Ectodermal cell (in vitro differentiated cells): ENCODE data around the gene CMTM7.
"Not testable (repeated sequence)": the region's sequence is repeated elsewhere in the genome, so short reads cannot be mapped to it uniquely, and the experiment has no call there.

Experiments
- H3K27ac ChIP-seq: 2 replicates; pipeline ENCODE4 v1.7.0; 2013; ENCODE audit warnings: mild to moderate bottlenecking, low read depth, low read length; ENCODE audit not compliant: insufficient read depth, poor library complexity, severe bottlenecking
- H3K27me3 ChIP-seq: 2 replicates; pipeline ENCODE4 v1.7.0; 2013; ENCODE audit warnings: mild to moderate bottlenecking, low read length; ENCODE audit not compliant: insufficient read depth, control insufficient read depth, poor library complexity, severe bottlenecking
- H3K36me3 ChIP-seq: one replicate; pipeline ENCODE4 v1.7.0; 2013; ENCODE audit warnings: low read length; ENCODE audit not compliant: control insufficient read depth, insufficient read depth
- H3K4me1 ChIP-seq: one replicate; pipeline ENCODE4 v1.7.0; 2013; ENCODE audit warnings: low read length; ENCODE audit not compliant: control insufficient read depth, insufficient read depth
- H3K4me3 ChIP-seq: 2 replicates; pipeline ENCODE4 v1.7.0; 2013; ENCODE audit warnings: low read depth, low read length, control low read depth; ENCODE audit not compliant: insufficient read depth
- H3K9me3 ChIP-seq: 2 replicates; pipeline ENCODE4 v1.7.0; 2013; ENCODE audit warnings: mild to moderate bottlenecking, low read length, moderate library complexity; ENCODE audit not compliant: control insufficient read depth
- WGBS, 2 experiments: methylation state at CpG; one replicate each; pipeline ENCODE4 v1.1.7; 2013; ENCODE audit warnings: missing lambda C conversion rate in 2 of 2; 5-methylcytosine and 5-hydroxymethylcytosine counted together

CMTM7 gene

DNA sequence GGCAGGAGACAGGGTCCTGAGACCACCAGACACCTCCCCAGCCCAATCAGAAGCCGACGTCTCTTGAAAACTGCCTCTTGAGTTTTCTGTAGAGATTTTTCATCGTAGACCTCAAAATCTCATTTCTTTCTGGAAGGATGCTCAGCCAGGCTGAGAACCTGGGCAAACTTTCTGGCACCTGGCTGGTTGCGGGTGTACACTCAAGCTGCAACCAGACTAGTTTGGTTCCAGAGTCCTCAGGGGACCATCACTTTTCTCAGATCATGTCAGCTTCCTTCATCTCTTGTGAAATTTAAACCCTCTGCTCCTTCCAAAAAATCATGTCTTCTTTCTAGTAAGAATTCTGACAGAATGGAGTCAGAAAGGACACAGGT lies 45.1 kb downstream of the CMTM7 start:
- Histone ChIP-seq H3K27ac (no peak overlapping the region), H3K27me3 (no peaks in the 10 kb centered on the region), H3K4me1 (no peaks in the 10 kb centered on the region), H3K36me3 (no peaks in the 10 kb centered on the region), H3K4me3 (no peak overlapping the region), H3K9me3 (no peaks in the 10 kb centered on the region)
- WGBS, 2 experiments, result 94% methylated on average over 4 of the region's 4 CpGs

DNA sequence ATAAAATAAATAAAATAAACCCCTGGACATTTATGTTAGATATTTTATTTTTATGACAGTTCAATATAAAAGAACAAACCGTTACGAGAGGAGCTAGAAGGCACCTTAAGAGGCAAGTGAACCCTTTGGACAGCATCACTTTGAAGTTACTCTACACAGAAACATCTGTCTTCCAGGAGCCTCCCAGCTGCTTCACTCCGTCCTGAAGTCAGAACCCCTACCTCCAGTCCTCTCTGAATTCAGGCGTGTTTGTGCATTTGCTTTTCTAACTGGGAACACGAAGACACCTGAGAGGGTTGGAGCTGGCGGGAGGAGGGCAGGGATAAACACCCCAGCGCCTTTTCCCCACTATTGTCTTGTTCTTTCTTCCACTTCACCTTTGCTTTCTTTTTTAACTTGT lies 46.2 kb downstream of the CMTM7 start:
- Histone ChIP-seq H3K36me3 (no peaks in the 10 kb centered on the region), H3K4me3 (no peak overlapping the region), H3K4me1 (no peaks in the 10 kb centered on the region), H3K27me3 (no peaks in the 10 kb centered on the region), H3K27ac (no peak overlapping the region), H3K9me3 (no peaks in the 10 kb centered on the region)
- WGBS, 2 experiments, result 91 to 92% methylated on average over 6 to 7 of the region's 7 CpGs

DNA sequence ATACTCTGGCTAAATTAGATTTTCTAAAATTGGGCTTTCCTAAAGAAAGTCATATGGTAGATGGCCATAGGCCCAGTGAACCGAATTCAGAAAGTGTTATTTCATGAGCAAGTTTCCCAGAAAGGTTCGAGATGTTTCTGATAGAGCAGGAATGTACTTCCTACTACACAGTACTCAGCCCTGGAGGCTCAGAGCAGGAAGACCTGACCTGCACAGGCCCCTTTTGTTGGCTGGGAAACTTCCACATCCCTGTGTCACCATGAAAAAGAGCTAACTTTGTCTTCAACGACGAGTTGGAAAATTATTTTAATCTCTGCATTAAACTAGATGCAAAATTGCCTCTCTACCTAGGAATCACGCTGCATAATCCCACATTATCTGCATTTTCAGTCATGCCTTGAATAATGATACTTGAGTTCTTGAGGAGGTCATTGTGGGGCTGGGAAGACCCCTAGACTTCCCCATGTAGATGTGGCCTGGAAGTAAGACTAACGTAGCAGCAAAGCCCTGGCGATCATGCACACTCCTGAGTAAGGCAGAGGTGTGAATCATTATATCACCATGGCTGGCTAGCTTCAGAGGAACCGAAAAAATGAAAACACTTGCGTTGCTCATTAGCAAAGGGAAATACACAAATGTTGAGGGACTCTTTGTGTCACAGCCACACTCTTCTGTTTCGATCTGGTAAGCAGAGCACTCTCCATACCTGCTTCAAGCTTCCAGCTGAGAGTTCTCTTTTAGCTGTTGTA lies 47.1 kb downstream of the CMTM7 start:
- Histone ChIP-seq H3K36me3 (no peaks in the 10 kb centered on the region), H3K27ac (no peak overlapping the region), H3K4me3 (no peak overlapping the region), H3K9me3 (no peaks in the 10 kb centered on the region), H3K4me1 (no peaks in the 10 kb centered on the region), H3K27me3 (no peaks in the 10 kb centered on the region)
- WGBS, 2 experiments, result 93 to 95% methylated on average over 10 of the region's 10 CpGs

DNA sequence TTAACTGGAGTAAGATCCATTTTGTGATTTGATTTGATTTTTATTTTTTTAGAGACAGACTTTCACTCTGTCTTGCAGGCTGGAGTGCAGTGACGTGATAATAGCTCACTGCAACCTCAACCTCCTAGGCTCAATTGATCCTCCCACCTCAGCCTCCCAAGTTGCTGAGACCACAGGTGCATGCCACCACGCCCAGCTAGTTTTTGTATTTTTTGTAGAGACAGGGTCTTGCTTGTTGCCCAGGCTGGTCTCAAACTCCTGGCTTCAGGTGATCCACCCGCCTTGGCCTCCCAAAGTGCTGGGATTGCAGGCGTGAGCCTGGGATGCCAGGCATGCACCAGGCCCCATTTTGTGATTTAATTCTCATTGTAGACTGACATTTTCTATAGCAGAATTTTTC lies 47.8 kb downstream of the CMTM7 start:
- H3K4me1 ChIP-seq, H3K9me3 ChIP-seq, H3K27me3 ChIP-seq, H3K4me3 ChIP-seq, H3K27ac ChIP-seq, H3K36me3 ChIP-seq: not testable (repeated sequence)
- 92 to 94% methylated on average over 4 of the region's 4 CpGs for WGBS, 2 experiments

DNA sequence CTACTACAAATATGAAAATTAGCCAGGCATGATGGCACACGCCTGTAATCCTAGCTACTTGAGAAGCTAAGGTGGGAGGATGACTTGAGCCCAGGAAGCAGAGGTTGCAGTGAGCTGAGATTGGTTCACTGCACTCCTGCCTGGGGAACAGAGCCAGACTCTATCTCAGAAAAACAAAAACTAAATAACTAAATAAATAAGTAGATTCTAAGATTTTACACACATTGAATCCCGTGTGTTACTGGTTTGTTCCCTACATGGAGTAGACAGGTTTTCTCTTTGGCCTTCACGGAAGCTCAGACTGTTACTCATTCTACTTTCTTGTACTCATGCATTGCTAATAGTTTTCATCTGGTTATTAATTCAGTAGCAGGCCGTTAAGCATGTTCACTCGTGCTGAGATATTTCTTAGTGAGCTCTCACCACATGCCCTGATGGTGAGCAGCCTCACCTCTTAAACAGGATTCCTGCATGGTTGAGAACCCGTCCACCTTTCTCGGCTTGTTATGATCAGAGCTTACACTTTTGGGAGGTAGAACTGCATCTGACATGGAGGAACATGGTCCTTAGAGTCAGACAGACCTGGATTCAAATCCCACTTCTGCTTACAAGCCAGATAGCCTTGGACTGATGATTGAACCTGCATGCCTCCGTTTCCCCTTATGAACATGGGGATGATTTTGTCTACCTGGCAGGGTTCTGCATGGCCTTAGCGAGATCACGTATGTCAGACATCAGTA lies 49.1 kb downstream of the CMTM7 start:
- no peak overlapping the region for H3K27ac ChIP-seq
- H3K4me1 ChIP-seq, result no peaks in the 10 kb centered on the region
- WGBS, 2 experiments, result 93 to 94% methylated on average over 10 of the region's 10 CpGs
- no peaks in the 10 kb centered on the region for H3K27me3 ChIP-seq
- H3K36me3 ChIP-seq, result no peaks in the 10 kb centered on the region
- H3K4me3 ChIP-seq, result no peak overlapping the region
- H3K9me3 ChIP-seq, result no peaks in the 10 kb centered on the region

DNA sequence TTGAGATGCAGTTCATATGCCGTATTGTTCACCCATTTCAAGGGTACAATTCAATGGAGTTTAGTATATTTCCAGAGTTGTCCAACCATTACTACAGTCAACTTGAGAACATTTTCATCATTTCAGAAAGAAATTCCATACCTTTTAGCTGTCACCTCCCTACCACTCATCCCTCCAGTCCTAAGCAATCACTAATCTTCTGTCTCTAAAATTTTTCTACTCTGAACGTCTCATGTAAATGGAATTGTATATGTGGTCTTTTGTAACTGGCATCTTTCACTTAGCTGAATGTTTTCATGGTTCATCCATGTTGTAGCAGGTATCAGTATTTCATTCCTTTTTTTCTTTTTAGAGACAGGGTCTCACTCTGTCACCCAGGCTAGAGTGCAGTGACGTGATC lies 51.1 kb downstream of the CMTM7 start:
- no peak overlapping the region for H3K27ac ChIP-seq
- H3K27me3 ChIP-seq, result no peaks in the 10 kb centered on the region
- H3K4me3 ChIP-seq, result no peak overlapping the region
- no peaks in the 10 kb centered on the region for H3K36me3 ChIP-seq
- 91 to 98% methylated on average over 2 to 3 of the region's 3 CpGs for whole genome bisulfite sequencing, 2 experiments
- no peaks in the 10 kb centered on the region for H3K9me3 ChIP-seq
- H3K4me1 ChIP-seq, result no peaks in the 10 kb centered on the region

DNA sequence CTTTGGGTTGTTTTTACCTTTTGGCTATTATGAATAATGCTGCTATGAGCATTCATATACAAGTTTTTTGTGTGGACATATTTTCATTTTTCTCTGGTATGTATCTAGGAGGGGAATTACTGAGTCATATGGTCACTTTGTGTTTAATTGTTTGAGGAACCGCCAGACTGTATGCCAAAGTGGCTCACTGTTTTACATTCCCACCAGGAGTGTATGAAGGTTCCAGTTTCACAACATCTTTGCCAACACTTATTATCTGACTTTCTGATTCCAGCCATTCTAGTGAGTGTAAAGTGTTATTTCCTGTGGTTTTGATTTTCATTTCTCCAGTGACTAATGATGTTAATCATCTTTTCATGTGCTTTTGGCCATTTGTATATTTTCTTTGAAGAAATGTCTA lies 51.8 kb downstream of the CMTM7 start:
- Histone ChIP-seq H3K27ac (no peak overlapping the region), H3K27me3 (no peaks in the 10 kb centered on the region), H3K9me3 (no peaks in the 10 kb centered on the region), H3K4me1 (no peaks in the 10 kb centered on the region), H3K4me3 (no peak overlapping the region), H3K36me3 (no peaks in the 10 kb centered on the region)
- 82 to 87% methylated on average over 1 of the region's 1 CpG for WGBS, 2 experiments

DNA sequence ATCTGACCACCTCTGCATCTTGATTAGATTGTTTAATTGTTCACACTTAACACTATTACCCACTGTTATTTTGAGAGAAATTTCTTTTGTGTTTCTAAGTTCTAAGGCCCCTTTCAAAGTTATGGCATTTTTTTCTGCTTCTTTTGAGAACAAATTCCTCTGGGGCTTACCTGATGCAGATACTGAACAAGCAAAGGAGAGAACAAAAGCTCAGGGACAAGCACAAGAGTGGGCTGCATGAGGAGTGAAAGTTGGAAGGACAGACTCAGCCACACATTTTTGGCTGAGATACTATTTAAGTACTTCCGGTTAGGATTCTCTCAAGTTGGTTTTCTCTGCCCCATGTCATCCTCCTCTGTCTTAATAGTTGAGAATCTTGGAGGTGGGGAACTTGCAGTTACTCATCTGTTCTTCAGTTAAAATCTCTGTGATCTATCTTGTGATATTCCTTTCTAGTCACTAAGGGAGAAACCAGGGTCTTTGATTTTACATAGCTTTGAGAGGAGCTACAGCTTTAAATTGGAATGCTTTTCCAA lies 56.3 kb downstream of the CMTM7 start:
- Histone ChIP-seq H3K4me3 (no peak overlapping the region), H3K36me3 (no peaks in the 10 kb centered on the region), H3K9me3 (no peaks in the 10 kb centered on the region), H3K4me1 (no peaks in the 10 kb centered on the region), H3K27me3 (no peaks in the 10 kb centered on the region), H3K27ac (no peak overlapping the region)
- WGBS, 2 experiments, result 71 to 76% methylated on average over 1 of the region's 1 CpG

DNA sequence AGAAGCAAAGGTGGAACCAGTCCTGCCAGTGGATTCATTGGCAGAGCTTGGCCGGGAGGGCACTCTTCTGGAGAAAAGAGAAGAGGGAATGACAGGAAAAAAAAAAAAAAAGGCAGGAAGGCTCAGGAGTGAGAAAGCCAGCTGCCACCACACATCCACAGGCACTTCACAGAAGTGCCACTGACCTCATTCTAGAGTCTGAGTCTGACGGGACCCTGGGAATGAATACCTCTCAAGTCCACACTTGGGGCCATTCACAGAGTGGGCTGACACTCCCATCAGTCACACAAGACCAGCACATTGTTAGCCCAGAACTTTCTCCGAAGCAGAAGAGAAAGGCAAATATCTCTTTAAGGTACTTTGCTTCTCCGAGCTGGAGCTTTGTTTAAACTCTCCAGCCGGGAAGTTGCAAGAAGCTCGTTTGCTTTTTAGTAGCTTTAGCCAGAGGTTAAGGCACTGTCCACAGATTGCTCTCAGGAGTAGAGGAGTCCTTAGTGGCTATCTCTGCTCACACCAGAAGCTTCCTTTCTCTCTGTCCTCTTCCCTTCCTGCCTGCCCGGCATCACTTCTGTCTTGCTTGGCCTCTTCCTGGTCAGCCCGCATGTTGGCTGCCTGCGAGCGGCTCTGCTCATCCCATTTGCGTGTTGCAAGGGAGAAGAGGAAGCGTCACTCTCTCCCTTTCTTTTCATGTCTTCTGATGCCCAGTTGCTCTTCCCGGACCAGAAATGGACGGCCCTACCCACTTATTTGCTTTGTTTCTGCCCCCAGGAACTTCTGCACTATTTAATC lies 57.2 kb downstream of the CMTM7 start:
- 85 to 86% methylated on average over 14 of the region's 14 CpGs for WGBS, 2 experiments
- Histone ChIP-seq H3K4me3 (no peak overlapping the region), H3K4me1 (no peaks in the 10 kb centered on the region), H3K36me3 (no peaks in the 10 kb centered on the region), H3K27me3 (no peaks in the 10 kb centered on the region), H3K9me3 (no peaks in the 10 kb centered on the region), H3K27ac (no peak overlapping the region)

DNA sequence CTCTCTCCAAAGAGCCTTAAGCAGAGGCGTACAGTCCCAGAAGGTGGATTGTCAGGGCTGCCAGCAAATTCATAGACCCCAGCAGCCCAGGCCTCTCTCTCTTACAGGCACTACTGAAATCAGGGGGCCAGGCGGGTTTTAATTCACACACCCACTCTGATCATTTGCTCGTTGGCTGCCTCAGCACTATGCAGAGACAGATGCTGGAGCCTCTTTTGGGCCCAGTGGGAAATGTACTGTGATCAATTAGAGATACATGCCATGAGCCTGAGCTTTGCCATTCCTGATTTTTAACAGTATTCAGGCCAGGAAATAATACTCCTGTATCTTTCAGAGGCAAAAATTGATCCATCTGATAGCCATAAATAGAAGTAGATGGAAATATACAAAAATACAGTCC lies 58.0 kb downstream of the CMTM7 start:
- WGBS, 2 experiments, result 90 to 92% methylated on average over 3 of the region's 3 CpGs

More for the DNA sequence above, 58.0 kb downstream of the CMTM7 start:
- Histone ChIP-seq H3K27ac (no peak overlapping the region), H3K9me3 (no peaks in the 10 kb centered on the region), H3K4me1 (no peaks in the 10 kb centered on the region), H3K36me3 (no peaks in the 10 kb centered on the region), H3K27me3 (no peaks in the 10 kb centered on the region), H3K4me3 (no peak overlapping the region)
